ENCODE data around the gene CCR8.

DNA sequence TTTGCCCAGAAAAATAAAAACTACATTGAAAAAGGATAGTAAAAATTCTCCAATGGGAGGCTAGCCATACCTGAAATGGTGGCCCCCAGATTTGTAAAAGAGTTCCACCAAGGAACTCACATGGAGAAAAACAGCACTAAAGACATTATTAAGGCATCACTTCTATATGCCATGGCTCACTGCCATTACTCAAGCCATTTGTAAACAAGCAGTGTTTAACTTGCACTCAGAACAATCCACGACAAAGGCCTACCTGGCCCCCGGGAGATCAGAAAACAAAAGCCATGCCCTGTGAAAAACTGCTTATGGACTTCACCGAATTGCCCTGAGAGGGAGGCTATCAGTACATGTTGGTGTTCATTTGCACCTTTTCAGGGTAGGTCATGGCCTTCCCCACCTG, 19.6 kb downstream of the CCR8 start:
- TF ChIP-seq EZH2 (IDR thresholded peaks at IDR 0.05; ENCODE audit: borderline replicate concordance): no peak
- TF ChIP-seq, protein P1, sequence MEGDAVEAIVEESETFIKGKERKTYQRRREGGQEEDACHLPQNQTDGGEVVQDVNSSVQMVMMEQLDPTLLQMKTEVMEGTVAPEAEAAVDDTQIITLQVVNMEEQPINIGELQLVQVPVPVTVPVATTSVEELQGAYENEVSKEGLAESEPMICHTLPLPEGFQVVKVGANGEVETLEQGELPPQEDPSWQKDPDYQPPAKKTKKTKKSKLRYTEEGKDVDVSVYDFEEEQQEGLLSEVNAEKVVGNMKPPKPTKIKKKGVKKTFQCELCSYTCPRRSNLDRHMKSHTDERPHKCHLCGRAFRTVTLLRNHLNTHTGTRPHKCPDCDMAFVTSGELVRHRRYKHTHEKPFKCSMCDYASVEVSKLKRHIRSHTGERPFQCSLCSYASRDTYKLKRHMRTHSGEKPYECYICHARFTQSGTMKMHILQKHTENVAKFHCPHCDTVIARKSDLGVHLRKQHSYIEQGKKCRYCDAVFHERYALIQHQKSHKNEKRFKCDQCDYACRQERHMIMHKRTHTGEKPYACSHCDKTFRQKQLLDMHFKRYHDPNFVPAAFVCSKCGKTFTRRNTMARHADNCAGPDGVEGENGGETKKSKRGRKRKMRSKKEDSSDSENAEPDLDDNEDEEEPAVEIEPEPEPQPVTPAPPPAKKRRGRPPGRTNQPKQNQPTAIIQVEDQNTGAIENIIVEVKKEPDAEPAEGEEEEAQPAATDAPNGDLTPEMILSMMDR (IDR thresholded peaks at IDR 0.05; ENCODE audit: poor library complexity): no peak
